ENCODE results near the gene CDH19. TPM values are rescaled to one million over a fixed set of nuclear protein-coding genes. Genes with fewer than 3 reads are reported as not detected.

The CDH19 gene
- total and polyA plus RNA-seq, 5 donors from 2014 or later = not detected

DNA sequence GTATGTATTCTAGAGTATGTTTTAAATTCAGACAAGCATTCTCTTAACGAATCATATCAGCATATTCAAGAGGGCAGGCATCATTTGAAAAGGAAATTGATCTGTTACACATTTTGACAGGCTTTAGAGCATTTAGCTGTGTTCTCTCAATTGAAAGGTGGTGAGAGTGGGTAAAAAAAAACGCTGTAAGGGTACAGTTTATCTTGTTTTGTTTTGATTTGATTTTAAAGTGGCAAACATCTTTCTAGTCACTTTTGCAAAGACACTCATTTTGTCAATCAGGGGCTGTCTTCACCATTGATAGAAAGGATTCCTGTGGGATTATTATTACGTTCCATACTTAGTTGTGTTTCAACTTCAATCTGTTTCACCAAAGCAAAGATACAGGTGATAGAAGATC, 2.2 kb downstream of the CDH19 start:
- H3K36me3 ChIP-seq (ENCODE audit: control insufficient read depth, insufficient read depth, low read length) = no peaks in the 10 kb centered on the region
- peaks cover 0 to 17% (median 7%) of the 10 kb centered on the region in 7 donors for H3K9me3 Mint-ChIP-seq
- H3K36me3 Mint-ChIP-seq = no peaks in the 10 kb centered on the region
- H3K27me3 ChIP-seq (ENCODE audit: control insufficient read depth, insufficient read depth, low read length) = no peaks in the 10 kb centered on the region
- H3K9me3 ChIP-seq (ENCODE audit: control insufficient read depth in 2 of 2, low read length in 2 of 2) = no peaks in the 10 kb centered on the region
- no peak overlapping the region for H3K27ac Mint-ChIP-seq
- no peak for DNase-seq
- no peak overlapping the region for H3K4me3 ChIP-seq (ENCODE audit: low read depth, low read length)
- no peaks in the 10 kb centered on the region for H3K27me3 Mint-ChIP-seq
- no peaks in the 10 kb centered on the region for H3K4me1 ChIP-seq (ENCODE audit: control insufficient read depth, insufficient read depth, low read length, poor library complexity, severe bottlenecking)
- no peak for ATAC-seq (ENCODE audit: low read depth in 2 of 2)
- H3K4me3 Mint-ChIP-seq = no peak overlapping the region
- H3K27ac ChIP-seq (ENCODE audit: insufficient read depth, low read length, poor library complexity, severe bottlenecking) = no peak overlapping the region
- no peaks in the 10 kb centered on the region for H3K4me1 Mint-ChIP-seq

DNA sequence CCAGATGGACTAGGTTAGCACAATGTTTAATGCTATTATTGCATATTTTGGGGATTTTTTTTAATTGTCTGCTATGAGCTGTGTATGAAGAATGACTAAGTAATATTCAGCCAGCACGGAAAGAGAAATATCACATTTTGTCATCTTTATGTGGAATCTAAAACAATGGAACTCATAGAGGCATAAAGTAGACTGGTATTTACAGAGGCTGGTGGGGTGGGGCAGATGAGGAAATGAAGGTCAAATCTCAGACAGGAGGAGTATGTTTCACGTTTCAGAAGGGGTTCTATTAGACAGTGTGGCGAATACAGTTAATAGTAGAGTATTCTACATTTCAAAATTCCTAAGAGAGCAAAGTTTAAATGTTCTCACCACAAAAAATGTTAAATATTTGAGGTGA, 4.7 kb downstream of the CDH19 start:
- no peaks in the 10 kb centered on the region for H3K36me3 Mint-ChIP-seq

GRCh38 chr18:66587430-66587829, 16.5 kb downstream of the CDH19 start:
- Histone ChIP-seq H3K27me3 (ENCODE audit: control insufficient read depth, insufficient read depth, low read length) (no peaks in the 10 kb centered on the region), H3K4me1 (ENCODE audit: control insufficient read depth, insufficient read depth, low read length, poor library complexity, severe bottlenecking) (no peaks in the 10 kb centered on the region)
- peaks cover 1 to 16% (median 7%) of the 10 kb centered on the region in 7 donors for H3K9me3 Mint-ChIP-seq

More for the DNA sequence above, 4.7 kb downstream of the CDH19 start:
- no peaks in the 10 kb centered on the region for H3K27me3 Mint-ChIP-seq
- no peak overlapping the region for H3K4me3 ChIP-seq (ENCODE audit: low read depth, low read length)
- no peak overlapping the region for H3K27ac Mint-ChIP-seq
- H3K27ac ChIP-seq (ENCODE audit: insufficient read depth, low read length, poor library complexity, severe bottlenecking) = no peak overlapping the region
- H3K4me1 ChIP-seq (ENCODE audit: control insufficient read depth, insufficient read depth, low read length, poor library complexity, severe bottlenecking) = no peaks in the 10 kb centered on the region
- DNase-seq = no peak
- no peaks in the 10 kb centered on the region for H3K9me3 ChIP-seq (ENCODE audit: control insufficient read depth in 2 of 2, low read length in 2 of 2)
- H3K27me3 ChIP-seq (ENCODE audit: control insufficient read depth, insufficient read depth, low read length) = no peaks in the 10 kb centered on the region
- H3K9me3 Mint-ChIP-seq = peaks cover 0 to 33% (median 6%) of the 10 kb centered on the region in 7 donors
- ATAC-seq (ENCODE audit: low read depth in 2 of 2) = no peak
- no peaks in the 10 kb centered on the region for H3K36me3 ChIP-seq (ENCODE audit: control insufficient read depth, insufficient read depth, low read length)
- no peak overlapping the region for H3K4me3 Mint-ChIP-seq
- H3K4me1 Mint-ChIP-seq = no peaks in the 10 kb centered on the region

GRCh38 chr18:66582211-66582610, 21.7 kb downstream of the CDH19 start:
- peaks cover 0 to 11% (median 2%) of the 10 kb centered on the region in 7 donors for H3K9me3 Mint-ChIP-seq
- H3K27ac Mint-ChIP-seq = no peak overlapping the region
- no peak overlapping the region for H3K4me3 Mint-ChIP-seq
- no peak for DNase-seq
- ATAC-seq (ENCODE audit: low read depth in 2 of 2) = no peak
- Histone ChIP-seq H3K9me3 (ENCODE audit: control insufficient read depth in 2 of 2, low read length in 2 of 2) (peaks cover 0 to 4% of the 10 kb centered on the region in 2 experiments), H3K27me3 (ENCODE audit: control insufficient read depth, insufficient read depth, low read length) (no peaks in the 10 kb centered on the region), H3K4me3 (ENCODE audit: low read depth, low read length) (no peak overlapping the region), H3K27ac (ENCODE audit: insufficient read depth, low read length, poor library complexity, severe bottlenecking) (no peak overlapping the region), H3K36me3 (ENCODE audit: control insufficient read depth, insufficient read depth, low read length) (no peaks in the 10 kb centered on the region), H3K4me1 (ENCODE audit: control insufficient read depth, insufficient read depth, low read length, poor library complexity, severe bottlenecking) (no peaks in the 10 kb centered on the region)
- H3K27me3 Mint-ChIP-seq = no peaks in the 10 kb centered on the region
- no peaks in the 10 kb centered on the region for H3K4me1 Mint-ChIP-seq
- H3K36me3 Mint-ChIP-seq = no peaks in the 10 kb centered on the region

More at GRCh38 chr18:66587430-66587829, 16.5 kb downstream of the CDH19 start:
- Mint-ChIP-seq H3K27me3 (no peaks in the 10 kb centered on the region), H3K4me3 (no peak overlapping the region), H3K27ac (no peak overlapping the region), H3K4me1 (no peaks in the 10 kb centered on the region), H3K36me3 (no peaks in the 10 kb centered on the region)
- Histone ChIP-seq H3K4me3 (ENCODE audit: low read depth, low read length) (no peak overlapping the region), H3K27ac (ENCODE audit: insufficient read depth, low read length, poor library complexity, severe bottlenecking) (no peak overlapping the region), H3K36me3 (ENCODE audit: control insufficient read depth, insufficient read depth, low read length) (no peaks in the 10 kb centered on the region), H3K9me3 (ENCODE audit: control insufficient read depth in 2 of 2, low read length in 2 of 2) (peaks cover 0 to 4% of the 10 kb centered on the region in 2 experiments)
- ATAC-seq (ENCODE audit: low read depth in 2 of 2) (no peak), DNase-seq (no peak)

DNA sequence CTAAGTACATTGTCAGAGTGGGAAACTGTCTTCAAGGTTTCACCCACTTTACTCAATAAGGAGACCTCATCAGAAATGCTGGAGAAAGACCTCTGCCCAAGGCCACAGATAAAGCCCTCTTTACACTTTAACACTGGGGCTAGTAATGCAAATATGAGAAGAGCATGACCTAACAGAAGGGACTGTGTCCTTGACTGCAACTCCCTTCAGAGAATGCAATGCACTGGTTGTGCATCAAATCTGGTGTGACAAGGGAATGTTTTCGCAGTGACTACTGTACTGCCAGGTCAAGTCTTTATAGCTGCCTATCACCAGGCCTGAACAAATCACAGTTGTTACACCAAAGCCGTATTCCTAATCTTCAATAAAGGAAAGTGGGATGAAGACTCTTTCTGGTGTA, 28.6 kb downstream of the CDH19 start:
- Histone ChIP-seq H3K36me3 (ENCODE audit: control insufficient read depth, insufficient read depth, low read length) (no peaks in the 10 kb centered on the region), H3K27ac (ENCODE audit: insufficient read depth, low read length, poor library complexity, severe bottlenecking) (no peak overlapping the region), H3K27me3 (ENCODE audit: control insufficient read depth, insufficient read depth, low read length) (no peaks in the 10 kb centered on the region), H3K9me3 (ENCODE audit: control insufficient read depth in 2 of 2, low read length in 2 of 2) (no peaks in the 10 kb centered on the region), H3K4me1 (ENCODE audit: control insufficient read depth, insufficient read depth, low read length, poor library complexity, severe bottlenecking) (no peaks in the 10 kb centered on the region), H3K4me3 (ENCODE audit: low read depth, low read length) (no peak overlapping the region)
- ATAC-seq (ENCODE audit: low read depth in 2 of 2) (no peak), DNase-seq (no peak)
- no peak overlapping the region for H3K27ac Mint-ChIP-seq
- no peak overlapping the region for H3K4me3 Mint-ChIP-seq
- no peaks in the 10 kb centered on the region for H3K36me3 Mint-ChIP-seq
- H3K27me3 Mint-ChIP-seq = no peaks in the 10 kb centered on the region
- peaks cover 0 to 9% (median 0%) of the 10 kb centered on the region in 7 donors for H3K9me3 Mint-ChIP-seq
- H3K4me1 Mint-ChIP-seq = no peaks in the 10 kb centered on the region

- no peaks in the 10 kb centered on the region for H3K27me3 Mint-ChIP-seq
- Histone ChIP-seq H3K9me3 (ENCODE audit: control insufficient read depth in 2 of 2, low read length in 2 of 2) (no peaks in the 10 kb centered on the region), H3K27ac (ENCODE audit: insufficient read depth, low read length, poor library complexity, severe bottlenecking) (no peak overlapping the region), H3K4me1 (ENCODE audit: control insufficient read depth, insufficient read depth, low read length, poor library complexity, severe bottlenecking) (no peaks in the 10 kb centered on the region), H3K27me3 (ENCODE audit: control insufficient read depth, insufficient read depth, low read length) (no peaks in the 10 kb centered on the region), H3K4me3 (ENCODE audit: low read depth, low read length) (no peak overlapping the region), H3K36me3 (ENCODE audit: control insufficient read depth, insufficient read depth, low read length) (no peaks in the 10 kb centered on the region)
- H3K36me3 Mint-ChIP-seq = no peaks in the 10 kb centered on the region
- H3K4me3 Mint-ChIP-seq = no peak overlapping the region
- DNase-seq = no peak
- no peak for ATAC-seq (ENCODE audit: low read depth in 2 of 2)
- no peaks in the 10 kb centered on the region for H3K4me1 Mint-ChIP-seq
- H3K9me3 Mint-ChIP-seq = peaks cover 0 to 4% (median 0%) of the 10 kb centered on the region in 7 donors
- no peak overlapping the region for H3K27ac Mint-ChIP-seq
These were observed 32.0 kb downstream of the CDH19 start for GRCh38 chr18:66571845-66572244.

DNA sequence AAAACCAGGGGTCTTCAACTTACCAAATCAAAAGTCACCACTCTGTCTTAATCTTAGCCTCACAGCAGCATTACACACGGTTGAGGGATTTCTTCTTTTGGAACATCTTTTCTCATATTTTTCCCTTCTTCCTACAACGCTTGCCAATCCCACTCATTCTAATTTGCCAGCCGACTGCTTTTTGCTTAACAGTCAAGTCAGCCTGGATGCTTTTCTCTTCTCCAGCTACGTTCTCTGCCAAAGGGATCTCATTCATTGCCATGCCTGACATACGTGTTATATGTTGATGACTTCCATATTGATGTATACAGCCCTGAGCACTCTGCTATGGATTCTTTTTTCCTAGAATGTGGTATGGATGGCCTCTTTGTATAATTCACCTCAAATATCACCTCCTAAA, 37.3 kb downstream of the CDH19 start:
- no peak for DNase-seq
- no peaks in the 10 kb centered on the region for H3K27me3 Mint-ChIP-seq
- Histone ChIP-seq H3K9me3 (ENCODE audit: control insufficient read depth in 2 of 2, low read length in 2 of 2) (no peaks in the 10 kb centered on the region), H3K4me1 (ENCODE audit: control insufficient read depth, insufficient read depth, low read length, poor library complexity, severe bottlenecking) (no peaks in the 10 kb centered on the region), H3K36me3 (ENCODE audit: control insufficient read depth, insufficient read depth, low read length) (no peaks in the 10 kb centered on the region), H3K27ac (ENCODE audit: insufficient read depth, low read length, poor library complexity, severe bottlenecking) (no peak overlapping the region), H3K4me3 (ENCODE audit: low read depth, low read length) (no peak overlapping the region), H3K27me3 (ENCODE audit: control insufficient read depth, insufficient read depth, low read length) (no peaks in the 10 kb centered on the region)
- no peak for ATAC-seq (ENCODE audit: low read depth in 2 of 2)
- no peak overlapping the region for H3K4me3 Mint-ChIP-seq
- no peaks in the 10 kb centered on the region for H3K36me3 Mint-ChIP-seq
- peaks cover 0 to 15% (median 4%) of the 10 kb centered on the region in 7 donors for H3K9me3 Mint-ChIP-seq
- no peaks in the 10 kb centered on the region for H3K4me1 Mint-ChIP-seq
- H3K27ac Mint-ChIP-seq = no peak overlapping the region

DNA sequence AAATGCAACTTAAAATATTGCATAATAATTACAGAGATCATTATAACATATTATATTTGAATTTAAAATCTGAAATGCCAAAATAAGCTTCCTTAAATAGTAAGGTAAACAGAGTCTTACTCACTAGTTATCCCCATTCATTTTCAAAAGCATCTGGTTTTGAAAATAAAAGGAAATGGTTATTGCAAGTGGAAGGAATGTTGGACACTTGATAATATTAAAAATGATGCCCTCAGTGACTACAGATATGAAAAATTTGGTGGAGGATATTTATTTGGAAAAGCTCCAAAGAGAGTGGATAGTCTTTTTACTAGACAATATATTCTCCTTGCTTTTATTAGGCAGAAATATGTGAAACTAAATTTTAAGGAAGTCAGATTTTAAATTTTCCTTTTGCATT, 39.7 kb downstream of the CDH19 start:
- H3K4me1 ChIP-seq (ENCODE audit: control insufficient read depth, insufficient read depth, low read length, poor library complexity, severe bottlenecking) = no peaks in the 10 kb centered on the region
- Mint-ChIP-seq H3K27ac (no peak overlapping the region), H3K9me3 (peaks cover 0 to 15% (median 4%) of the 10 kb centered on the region in 7 donors), H3K4me3 (no peak overlapping the region), H3K36me3 (no peaks in the 10 kb centered on the region), H3K4me1 (no peaks in the 10 kb centered on the region), H3K27me3 (no peaks in the 10 kb centered on the region)
- no peaks in the 10 kb centered on the region for H3K9me3 ChIP-seq (ENCODE audit: control insufficient read depth in 2 of 2, low read length in 2 of 2)
- no peaks in the 10 kb centered on the region for H3K27me3 ChIP-seq (ENCODE audit: control insufficient read depth, insufficient read depth, low read length)
- ATAC-seq (ENCODE audit: low read depth in 2 of 2) (no peak), DNase-seq (no peak)
- H3K36me3 ChIP-seq (ENCODE audit: control insufficient read depth, insufficient read depth, low read length) = no peaks in the 10 kb centered on the region
- H3K27ac ChIP-seq (ENCODE audit: insufficient read depth, low read length, poor library complexity, severe bottlenecking) = no peak overlapping the region
- H3K4me3 ChIP-seq (ENCODE audit: low read depth, low read length) = no peak overlapping the region

Measured in CD4-positive, CD25-positive, alpha-beta regulatory T cell (primary cell).